Middle frontal gyrus (tissue), 1 donor: Measurements from ENCODE around the gene DGKG.

ENCODE experiments used
- DNase-seq: peaks from one replicate; pipeline ENCODE4 v3.0.0-alpha.2; 2015; ENCODE audit warnings: low spot score; ENCODE audit errors: extremely low spot score

DGKG gene

DNA sequence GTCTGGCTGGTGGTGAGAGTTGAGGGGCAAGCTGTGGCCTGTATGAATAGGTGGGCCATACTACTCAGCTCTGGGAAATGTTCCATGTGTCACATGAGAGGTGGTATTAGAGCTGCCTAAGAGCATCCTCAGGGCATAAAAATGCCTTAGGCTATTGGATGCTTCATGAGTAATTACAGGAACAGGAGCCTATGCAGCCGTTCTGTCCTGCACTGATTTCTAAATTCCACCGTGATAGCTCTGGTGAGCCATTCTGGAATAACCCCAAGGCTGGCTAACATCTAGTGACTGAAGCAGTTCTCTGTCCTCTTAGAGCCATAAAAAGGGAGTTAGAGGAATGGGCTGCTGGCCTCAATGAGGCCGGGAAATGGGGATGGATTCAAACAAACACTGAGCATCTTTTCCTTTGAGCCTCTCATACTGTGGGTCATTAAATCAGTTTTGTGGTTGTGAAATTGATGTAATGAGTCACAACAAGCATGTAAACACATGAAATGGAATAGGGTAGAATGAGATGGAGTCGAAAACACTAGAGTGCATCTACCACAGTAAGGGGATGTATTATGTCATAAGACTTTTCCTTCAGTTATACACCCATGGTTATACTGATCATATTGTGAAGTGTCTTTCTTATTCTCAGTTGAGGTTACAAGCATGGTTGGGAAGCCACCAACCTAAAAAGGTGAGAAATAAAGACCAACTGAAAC lies 41.0 kb downstream of the DGKG start:
- DNase-seq, result no peak

DNA sequence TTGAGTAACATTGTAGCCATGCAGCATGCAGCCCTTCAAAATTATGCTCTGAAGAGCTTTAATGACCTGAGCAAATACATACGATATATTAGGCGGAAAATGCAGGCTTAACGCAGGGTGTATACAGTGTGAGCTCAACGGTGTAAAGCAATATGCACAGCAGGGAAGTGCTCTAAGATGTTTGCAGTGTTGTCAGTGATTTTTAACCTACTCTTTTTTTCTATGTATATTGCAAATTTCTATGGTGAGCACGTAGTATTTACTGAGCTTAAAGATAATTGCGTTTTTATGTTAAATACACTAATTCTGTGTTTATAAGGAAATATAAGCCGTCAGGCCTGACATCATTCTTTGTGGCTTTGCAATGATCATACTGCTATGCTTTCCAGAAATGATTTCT lies 42.1 kb downstream of the DGKG start:
- no peak for DNase-seq

DNA sequence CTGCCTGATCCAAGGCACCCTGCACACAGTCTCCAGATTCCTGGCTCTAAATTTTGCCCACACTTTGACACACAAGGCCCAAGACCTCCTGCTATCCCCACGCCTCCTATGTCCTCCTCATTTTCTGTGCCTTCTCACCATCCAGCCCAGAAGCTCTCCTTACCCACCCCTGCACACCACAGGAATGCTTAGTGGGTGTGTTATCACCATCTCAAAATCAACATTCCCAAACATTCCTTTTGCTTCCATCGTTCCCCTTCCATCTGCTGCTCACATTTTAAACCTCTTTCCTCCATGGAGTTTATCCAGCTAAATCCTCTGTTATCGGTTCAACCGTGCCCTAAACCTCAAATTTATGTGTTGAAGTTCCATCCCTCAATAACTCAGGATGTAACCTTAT lies 43.9 kb downstream of the DGKG start:
- no peak for DNase-seq

GRCh38 chr3:186317478-186317877 lies 44.6 kb downstream of the DGKG start:
- no peak for DNase-seq

- no peak for DNase-seq
Observed at GRCh38 chr3:186316666-186317260, 45.3 kb downstream of the DGKG start.

- no peak for DNase-seq
Observed at GRCh38 chr3:186315581-186316354, 46.3 kb downstream of the DGKG start.

DNA sequence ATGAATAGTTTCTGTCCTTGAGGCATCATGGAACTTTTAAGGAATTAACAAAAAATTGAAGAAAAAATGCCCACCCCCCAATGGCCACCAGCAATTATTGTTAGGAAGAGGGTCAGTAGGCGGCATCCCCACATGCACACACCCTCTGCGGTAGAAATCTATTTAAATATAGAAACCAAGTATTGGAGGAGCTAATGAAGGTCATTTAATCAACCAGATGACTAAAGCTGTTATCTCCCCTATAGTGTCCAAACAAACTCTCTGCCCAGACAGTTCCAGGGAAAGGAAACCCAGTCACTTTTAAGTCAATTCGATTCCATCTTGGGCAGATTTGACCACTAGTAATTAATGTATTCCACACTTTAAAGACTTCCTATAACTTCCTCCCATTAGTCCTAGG lies 47.1 kb downstream of the DGKG start:
- no peak for DNase-seq

- no peak for DNase-seq
Observed at GRCh38 chr3:186311441-186311840, 50.6 kb downstream of the DGKG start.

- DNase-seq, result no peak
Observed at GRCh38 chr3:186308549-186308948, 53.5 kb downstream of the DGKG start.

DNA sequence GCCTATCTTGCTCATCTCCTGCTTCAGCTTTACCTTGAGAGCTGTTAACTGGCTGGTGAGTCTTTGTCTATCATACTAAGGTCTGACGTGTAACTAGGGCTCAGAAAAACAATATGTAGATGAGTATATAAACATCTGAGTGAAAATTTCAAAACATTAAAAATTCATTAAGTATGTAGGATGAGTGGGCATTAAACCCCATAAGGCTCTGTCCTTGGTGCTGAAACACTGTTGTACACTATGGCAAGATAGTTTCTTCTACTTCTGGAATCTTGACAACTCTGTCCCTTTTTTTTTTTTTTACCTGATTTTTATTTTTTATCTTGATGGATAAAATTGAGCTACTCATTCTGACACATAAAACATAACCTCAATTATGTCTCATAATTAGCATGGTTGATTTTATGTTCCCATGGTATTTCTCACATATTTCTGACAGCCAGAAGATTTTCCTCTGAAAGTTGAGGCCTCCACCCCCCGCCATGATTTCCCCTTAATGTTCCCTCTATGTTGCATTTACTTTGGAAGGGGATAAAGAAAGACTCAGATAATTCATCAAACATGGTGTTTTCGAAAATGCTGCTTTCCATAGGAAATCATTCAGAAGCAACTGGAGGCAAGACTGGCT lies 54.3 kb downstream of the DGKG start:
- DNase-seq, result no peak

DNA sequence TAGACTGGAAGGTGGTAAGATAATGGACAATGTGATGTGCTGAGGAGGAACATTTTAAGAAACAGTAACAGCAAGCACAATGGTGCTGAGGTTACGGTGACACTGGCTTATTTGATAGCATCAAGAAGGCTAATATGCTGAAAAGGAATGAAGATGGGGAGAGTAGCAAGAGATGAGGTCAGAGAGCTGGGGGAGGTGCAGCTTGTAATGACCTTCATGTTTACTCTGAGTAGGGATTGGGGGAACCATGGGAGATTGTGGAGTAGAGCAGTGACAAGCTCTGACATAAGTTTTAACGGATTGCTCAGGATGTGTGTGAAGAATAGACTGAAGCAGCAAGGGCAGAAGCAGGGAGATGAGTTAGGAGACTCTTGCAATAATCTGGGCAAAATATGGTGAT lies 56.7 kb downstream of the DGKG start:
- no peak for DNase-seq

- DNase-seq, result no peak
Observed at GRCh38 chr3:186303965-186304364, 58.1 kb downstream of the DGKG start.

DNA sequence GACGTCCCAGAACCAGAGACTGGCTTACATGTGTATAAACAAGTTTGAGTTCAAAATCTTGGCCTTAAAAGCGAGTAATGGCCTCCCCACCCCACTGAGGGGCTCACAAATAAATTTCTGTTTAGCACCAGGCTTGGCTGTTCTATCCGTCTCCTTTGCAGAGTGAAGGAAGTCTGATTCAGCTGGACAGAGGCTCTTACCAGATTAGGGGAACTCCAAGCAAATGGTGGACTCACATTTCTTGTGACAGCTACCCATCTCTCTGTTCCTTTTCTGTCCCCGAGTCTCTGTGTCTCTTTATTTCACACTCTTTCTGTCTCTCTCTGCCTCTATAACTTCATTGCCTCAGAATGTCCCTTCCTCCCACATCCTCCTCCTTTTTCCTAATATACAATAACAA lies 62.7 kb downstream of the DGKG start:
- DNase-seq, result no peak

DNA sequence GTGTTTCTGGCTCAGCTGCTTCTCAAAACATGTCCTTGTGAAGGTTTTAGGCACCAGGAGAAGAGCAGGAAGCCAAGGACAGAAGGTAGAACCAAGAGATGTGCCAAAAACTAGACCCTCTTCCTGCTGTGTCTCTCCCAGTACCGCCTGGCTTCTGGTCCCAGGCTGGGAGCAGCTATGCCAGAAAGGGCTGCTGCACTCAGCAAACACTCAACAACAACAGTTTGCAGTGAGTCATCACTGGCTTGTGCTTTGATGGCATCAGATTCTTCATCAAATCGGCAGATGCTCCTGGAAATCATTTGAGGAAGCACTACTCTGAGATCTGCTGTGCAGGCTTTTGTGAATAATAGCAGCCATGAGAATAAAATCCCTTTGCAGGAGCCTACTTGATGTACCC lies 63.2 kb downstream of the DGKG start:
- DNase-seq, result peak; percentile 18

DNA sequence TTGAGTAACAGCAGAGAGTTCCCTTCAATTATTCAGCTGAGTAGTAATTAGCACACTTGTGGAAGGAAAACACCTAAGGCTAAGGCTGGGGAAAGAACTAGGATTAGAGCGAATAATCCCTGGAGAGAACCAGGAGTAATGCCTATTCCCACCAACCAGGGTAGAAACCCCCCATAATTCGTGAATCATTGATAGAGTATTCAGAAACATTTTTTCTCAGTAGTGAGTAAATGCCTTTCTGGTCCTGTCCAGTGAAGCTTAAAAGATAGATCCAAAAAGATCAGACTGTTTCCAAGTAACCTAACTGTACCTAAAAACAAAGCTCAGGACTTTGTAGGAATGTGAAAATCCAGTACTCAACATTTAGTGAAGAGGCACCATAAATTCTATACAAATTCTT lies 71.2 kb downstream of the DGKG start:
- no peak for DNase-seq

DNA sequence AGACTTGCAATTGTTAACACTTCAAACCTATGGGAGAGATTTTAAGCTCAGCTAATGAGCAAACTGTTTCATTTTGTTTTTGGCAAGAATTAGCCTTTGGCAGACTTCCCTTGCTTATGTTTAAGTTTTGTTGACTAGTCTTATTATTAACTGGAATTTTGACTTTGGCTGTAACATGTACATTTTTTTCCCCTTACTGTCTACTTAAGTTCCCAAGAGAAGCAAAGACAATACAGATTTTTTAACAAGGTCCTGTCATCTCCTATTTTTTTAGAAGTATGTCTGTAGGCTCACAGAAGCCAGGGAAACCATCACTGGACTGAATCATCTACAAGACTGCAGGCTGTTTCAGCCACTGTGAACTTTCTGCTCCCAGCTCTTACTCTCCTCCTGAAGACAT lies 74.3 kb downstream of the DGKG start:
- DNase-seq, result no peak

- no peak for DNase-seq
Observed at GRCh38 chr3:186286114-186286513, 75.9 kb downstream of the DGKG start.

DNA sequence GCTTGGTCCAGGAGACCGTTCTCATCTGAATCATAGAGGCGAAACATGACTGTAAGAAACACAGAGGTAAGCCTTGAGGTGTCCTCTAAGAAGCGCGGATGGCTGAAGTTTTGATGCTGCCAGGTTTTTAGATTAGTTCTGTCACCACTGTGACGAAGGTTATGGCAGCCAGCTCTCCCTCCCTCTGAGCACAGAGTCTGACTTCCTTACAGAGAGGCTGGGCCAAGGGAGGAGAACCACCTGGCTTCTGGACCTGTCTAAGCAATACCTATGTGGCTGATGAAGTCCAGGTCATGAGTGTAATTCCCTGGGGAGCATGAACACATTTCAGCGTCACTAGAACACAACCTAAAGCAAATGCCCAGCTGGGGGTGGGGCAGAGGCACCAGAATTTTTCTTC lies 77.4 kb downstream of the DGKG start:
- no peak for DNase-seq

DNA sequence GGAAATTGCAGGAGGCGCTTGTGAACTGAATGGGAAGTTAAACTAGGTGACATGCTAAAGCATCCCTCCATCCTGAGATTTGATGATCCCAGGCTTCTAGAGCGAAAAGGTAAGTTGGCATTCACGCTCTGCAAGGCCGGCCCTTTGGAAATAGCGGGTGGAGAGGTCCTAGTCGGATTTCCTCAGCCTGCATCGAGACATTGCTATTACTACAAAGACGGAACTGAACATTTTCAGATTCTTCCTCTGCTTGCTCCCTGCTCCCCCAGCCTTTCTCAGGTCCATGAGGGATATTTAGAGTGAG lies 77.7 kb downstream of the DGKG start:
- DNase-seq, result no peak

DNA sequence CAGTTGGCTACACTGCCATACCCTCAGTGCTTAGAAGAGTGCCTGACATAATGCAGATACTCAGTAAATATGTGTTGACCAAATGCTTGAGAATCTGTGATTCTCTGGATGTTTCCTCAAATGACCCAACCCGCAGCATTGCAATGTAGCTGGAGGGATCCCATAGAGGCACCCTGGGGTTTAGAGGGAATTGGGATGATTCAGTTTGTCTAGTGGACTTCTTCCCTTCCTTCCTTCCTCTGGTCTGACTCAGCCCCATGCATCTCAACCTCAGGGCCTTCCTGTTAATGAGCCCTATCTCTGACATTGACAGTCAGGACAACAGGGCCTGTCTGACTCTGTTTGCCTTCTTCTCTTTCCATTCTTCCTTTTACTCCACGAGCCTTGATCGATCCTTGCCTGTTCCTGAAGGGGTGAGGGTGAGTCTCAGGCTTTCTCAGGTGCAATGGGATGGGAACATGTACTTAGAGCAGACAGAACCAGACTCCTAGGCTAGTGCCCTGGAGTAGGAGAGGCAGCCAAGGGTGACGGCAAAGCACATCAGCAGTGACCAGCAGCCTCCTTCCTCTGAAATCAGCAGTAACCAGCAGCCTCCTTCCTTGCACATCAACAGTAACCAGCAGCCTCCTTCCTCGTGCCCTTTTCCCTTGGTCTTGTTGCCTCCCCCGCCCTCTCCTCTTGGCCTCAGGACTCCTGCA lies 78.2 kb downstream of the DGKG start:
- no peak for DNase-seq

- no peak for DNase-seq
Observed at GRCh38 chr3:186283096-186283495, 78.9 kb downstream of the DGKG start.

DNA sequence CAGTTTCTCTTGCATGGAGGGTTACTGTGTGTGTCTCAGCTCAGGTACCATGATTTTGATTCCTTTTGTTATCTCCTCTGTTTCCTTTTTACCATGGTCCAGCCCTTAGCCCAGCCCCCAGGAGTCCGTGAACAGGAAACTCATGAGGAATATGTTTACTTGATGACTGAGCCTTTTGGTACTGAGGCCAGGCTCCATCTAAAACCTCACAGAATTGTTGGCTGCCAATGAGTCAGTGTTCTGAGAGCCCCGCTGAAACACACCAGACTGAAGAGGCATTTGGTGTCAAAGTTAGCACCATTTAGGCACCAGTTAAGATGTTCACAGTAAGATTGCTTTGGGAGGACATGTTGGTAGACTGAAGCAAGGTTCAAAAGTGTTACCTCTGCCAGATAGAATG lies 80.9 kb downstream of the DGKG start:
- DNase-seq, result no peak
